ENCODE measurements around the gene CD34. TPM values are rescaled to one million over a fixed set of nuclear protein-coding genes. Genes with fewer than 3 reads are reported as not detected.

CD34 gene
- under 1 TPM in 1 of 2 donors, not detected in 1; 0.67 TPM for total RNA-seq

GRCh38 chr1:207910591-207911354, at the start of gene CD34:
CD34 (minus strand) TSS chr1:207911125; CDS start chr1:207911080, 45 bp downstream.

Other genes starting within 250 kb of the CD34 start
- gene CD46, start 159.1 kb downstream of the CD34 start, total RNA-seq, result 10 to 100 TPM; 62.6 to 65.4 TPM